Measurements from ENCODE around the gene PLAU.
"Not testable (repeated sequence)": the region's sequence is repeated elsewhere in the genome, so short reads cannot be mapped to it uniquely, and the experiment has no call there.

The PLAU gene

GRCh38 chr10:73916761-73917470 is 6.0 kb downstream of the PLAU start:
- Histone ChIP-seq H4K12ac (ENCODE audit: low read depth, low read length) (no peak overlapping the region), H3K79me2 (ENCODE audit: control insufficient read depth, insufficient read depth, low read length, poor library complexity) (no peaks in the 10 kb centered on the region), H3K9ac (ENCODE audit: low read length) (no peak overlapping the region), H3K23ac (ENCODE audit: low read length) (no peak overlapping the region), H3K4me1 (ENCODE audit: control insufficient read depth in 1 of 2, insufficient read depth in 2 of 2, low read length in 2 of 2) (peaks cover 4 to 5% of the 10 kb centered on the region in 2 experiments), H3K27ac (ENCODE audit: low read depth, low read length) (no peak overlapping the region), H2AFZ (ENCODE audit: insufficient read depth, low read length, poor library complexity) (no peak overlapping the region), H3K4me3 (ENCODE audit: low read depth, low read length) (no peak overlapping the region), H3K9me3 (ENCODE audit: insufficient read depth, low read depth, low read length) (peaks cover 2% of the 10 kb centered on the region), H2BK120ac (ENCODE audit: insufficient read depth, low read length, poor library complexity) (no peak overlapping the region), H3K27me3 (ENCODE audit: insufficient read depth, low read length) (peaks cover 2% of the 10 kb centered on the region), H2BK12ac (ENCODE audit: low read length) (no peak overlapping the region), H3K4ac (ENCODE audit: low read depth, low read length) (no peak overlapping the region), H2AK5ac (ENCODE audit: low read length) (no peak overlapping the region), H3K14ac (ENCODE audit: low read length) (no peak overlapping the region), H3K18ac (ENCODE audit: low read length) (no peak overlapping the region), H4K8ac (ENCODE audit: low read depth, low read length) (no peak overlapping the region), H2BK5ac (ENCODE audit: low read depth, low read length, poor library complexity) (no peak overlapping the region), H4K91ac (ENCODE audit: low read depth, low read length) (no peak overlapping the region), H3K4me2 (ENCODE audit: low read length) (no peak overlapping the region), H3K79me1 (ENCODE audit: low read length) (peaks cover 1% of the 10 kb centered on the region), H3K36me3 (ENCODE audit: control insufficient read depth in 1 of 2, insufficient read depth in 2 of 2, low read length in 2 of 2) (no peaks in the 10 kb centered on the region)
- WGBS (ENCODE audit: extremely low coverage, insufficient coverage, insufficient read length): no CpG with 5 or more reads among the region's 5 CpGs
- DNase-seq: no peak

GRCh38 chr10:73917566-73918305 is 6.8 kb downstream of the PLAU start:
- no peak overlapping the region for H2BK12ac ChIP-seq (ENCODE audit: low read length)
- H3K27me3 ChIP-seq (ENCODE audit: insufficient read depth, low read length): no peaks in the 10 kb centered on the region
- no peak overlapping the region for H2BK120ac ChIP-seq (ENCODE audit: insufficient read depth, low read length, poor library complexity)
- H3K79me1 ChIP-seq (ENCODE audit: low read length): peaks cover 1% of the 10 kb centered on the region
- H3K23ac ChIP-seq (ENCODE audit: low read length): no peak overlapping the region
- H2BK5ac ChIP-seq (ENCODE audit: low read depth, low read length, poor library complexity): no peak overlapping the region
- H4K8ac ChIP-seq (ENCODE audit: low read depth, low read length): no peak overlapping the region
- peaks cover 4 to 5% of the 10 kb centered on the region in 2 experiments for H3K4me1 ChIP-seq (ENCODE audit: control insufficient read depth in 1 of 2, insufficient read depth in 2 of 2, low read length in 2 of 2)
- H3K27ac ChIP-seq (ENCODE audit: low read depth, low read length): no peak overlapping the region
- H3K4ac ChIP-seq (ENCODE audit: low read depth, low read length): no peak overlapping the region
- no peak overlapping the region for H4K12ac ChIP-seq (ENCODE audit: low read depth, low read length)
- no peak overlapping the region for H3K18ac ChIP-seq (ENCODE audit: low read length)
- DNase-seq: no peak
- H3K36me3 ChIP-seq (ENCODE audit: control insufficient read depth in 1 of 2, insufficient read depth in 2 of 2, low read length in 2 of 2): no peaks in the 10 kb centered on the region
- H3K4me3 ChIP-seq (ENCODE audit: low read depth, low read length): no peak overlapping the region
- no peak overlapping the region for H3K14ac ChIP-seq (ENCODE audit: low read length)
- no peak overlapping the region for H3K4me2 ChIP-seq (ENCODE audit: low read length)
- H4K91ac ChIP-seq (ENCODE audit: low read depth, low read length): no peak overlapping the region
- no peak overlapping the region for H3K9ac ChIP-seq (ENCODE audit: low read length)
- no peak overlapping the region for H2AFZ ChIP-seq (ENCODE audit: insufficient read depth, low read length, poor library complexity)
- H2AK5ac ChIP-seq (ENCODE audit: low read length): no peak overlapping the region
- WGBS (ENCODE audit: extremely low coverage, insufficient coverage, insufficient read length): no CpG with 5 or more reads among the region's 3 CpGs
- H3K9me3 ChIP-seq (ENCODE audit: insufficient read depth, low read depth, low read length): peaks cover 2% of the 10 kb centered on the region
- no peaks in the 10 kb centered on the region for H3K79me2 ChIP-seq (ENCODE audit: control insufficient read depth, insufficient read depth, low read length, poor library complexity)

GRCh38 chr10:73919481-73919880 is 8.5 kb downstream of the PLAU start:
- not testable (repeated sequence) for H4K8ac ChIP-seq (ENCODE audit: low read depth, low read length); H3K4me1 ChIP-seq (ENCODE audit: control insufficient read depth in 1 of 2, insufficient read depth in 2 of 2, low read length in 2 of 2); H2AFZ ChIP-seq (ENCODE audit: insufficient read depth, low read length, poor library complexity); H3K4ac ChIP-seq (ENCODE audit: low read depth, low read length); H3K36me3 ChIP-seq (ENCODE audit: control insufficient read depth in 1 of 2, insufficient read depth in 2 of 2, low read length in 2 of 2); H3K18ac ChIP-seq (ENCODE audit: low read length); DNase-seq; H3K14ac ChIP-seq (ENCODE audit: low read length); H3K27me3 ChIP-seq (ENCODE audit: insufficient read depth, low read length); H3K4me2 ChIP-seq (ENCODE audit: low read length); H3K4me3 ChIP-seq (ENCODE audit: low read depth, low read length); H2AK5ac ChIP-seq (ENCODE audit: low read length); H3K79me2 ChIP-seq (ENCODE audit: control insufficient read depth, insufficient read depth, low read length, poor library complexity); H3K79me1 ChIP-seq (ENCODE audit: low read length); H3K9me3 ChIP-seq (ENCODE audit: insufficient read depth, low read depth, low read length); H4K12ac ChIP-seq (ENCODE audit: low read depth, low read length); H2BK5ac ChIP-seq (ENCODE audit: low read depth, low read length, poor library complexity); H3K9ac ChIP-seq (ENCODE audit: low read length); H3K23ac ChIP-seq (ENCODE audit: low read length)
- WGBS (ENCODE audit: extremely low coverage, insufficient coverage, insufficient read length): no CpG with 5 or more reads among the region's 8 CpGs
- Histone ChIP-seq H2BK120ac (ENCODE audit: insufficient read depth, low read length, poor library complexity) (peak overlapping the region; percentile 44), H3K27ac (ENCODE audit: low read depth, low read length) (peak overlapping the region; percentile 17), H4K91ac (ENCODE audit: low read depth, low read length) (peak overlapping the region; percentile 4), H2BK12ac (ENCODE audit: low read length) (peak overlapping the region; percentile 51)

- Histone ChIP-seq H3K36me3 (ENCODE audit: control insufficient read depth in 1 of 2, insufficient read depth in 2 of 2, low read length in 2 of 2) (no peaks in the 10 kb centered on the region), H4K91ac (ENCODE audit: low read depth, low read length) (peak overlapping the region; percentile 35), H2AFZ (ENCODE audit: insufficient read depth, low read length, poor library complexity) (peak overlapping the region; percentile 45), H2BK120ac (ENCODE audit: insufficient read depth, low read length, poor library complexity) (no peak overlapping the region), H3K14ac (ENCODE audit: low read length) (no peak overlapping the region), H3K27me3 (ENCODE audit: insufficient read depth, low read length) (no peaks in the 10 kb centered on the region), H3K4me1 (ENCODE audit: control insufficient read depth in 1 of 2, insufficient read depth in 2 of 2, low read length in 2 of 2) (peaks cover 2 to 3% of the 10 kb centered on the region in 2 experiments), H2BK5ac (ENCODE audit: low read depth, low read length, poor library complexity) (peak overlapping the region; percentile 54), H3K9me3 (ENCODE audit: insufficient read depth, low read depth, low read length) (no peaks in the 10 kb centered on the region), H3K79me2 (ENCODE audit: control insufficient read depth, insufficient read depth, low read length, poor library complexity) (no peaks in the 10 kb centered on the region), H2AK5ac (ENCODE audit: low read length) (no peak overlapping the region), H4K12ac (ENCODE audit: low read depth, low read length) (no peak overlapping the region), H3K79me1 (ENCODE audit: low read length) (peaks cover 1% of the 10 kb centered on the region), H3K4me3 (ENCODE audit: low read depth, low read length) (no peak overlapping the region), H3K9ac (ENCODE audit: low read length) (no peak overlapping the region), H3K4me2 (ENCODE audit: low read length) (peak overlapping the region; percentile 25), H2BK12ac (ENCODE audit: low read length) (no peak overlapping the region), H3K4ac (ENCODE audit: low read depth, low read length) (no peak overlapping the region), H3K23ac (ENCODE audit: low read length) (no peak overlapping the region), H3K27ac (ENCODE audit: low read depth, low read length) (peak overlapping the region; percentile 45), H4K8ac (ENCODE audit: low read depth, low read length) (peak overlapping the region; percentile 80), H3K18ac (ENCODE audit: low read length) (no peak overlapping the region)
- WGBS (ENCODE audit: extremely low coverage, insufficient coverage, insufficient read length): no CpG with 5 or more reads among the region's 4 CpGs
- peak; percentile 25 to 53 for DNase-seq
These were observed 9.2 kb downstream of the PLAU start for GRCh38 chr10:73920089-73920488.
